ENCODE results near the gene STEAP3.
"Not testable (repeated sequence)": the region's sequence is repeated elsewhere in the genome, so short reads cannot be mapped to it uniquely, and the experiment has no call there.

STEAP3 gene

GRCh38 chr2:119264781-119265692, 41.4 kb downstream of the STEAP3 start:
- H3K9me3 Mint-ChIP-seq = no peaks in the 10 kb centered on the region
- H3K36me3 Mint-ChIP-seq (ENCODE audit: low read depth) = no peaks in the 10 kb centered on the region
- H3K4me1 Mint-ChIP-seq (ENCODE audit: low read depth) = no peaks in the 10 kb centered on the region
- no peak overlapping the region for H3K27ac Mint-ChIP-seq
- no peak overlapping the region for H3K4me3 Mint-ChIP-seq
- H3K27me3 Mint-ChIP-seq (ENCODE audit: low read depth) = peaks cover 13% of the 10 kb centered on the region

GRCh38 chr2:119265693-119266066, 42.0 kb downstream of the STEAP3 start:
- H3K4me1 Mint-ChIP-seq (ENCODE audit: low read depth) = no peaks in the 10 kb centered on the region
- H3K4me3 Mint-ChIP-seq = no peak overlapping the region
- H3K27me3 Mint-ChIP-seq (ENCODE audit: low read depth) = peaks cover 13% of the 10 kb centered on the region
- H3K27ac Mint-ChIP-seq = no peak overlapping the region
- no peaks in the 10 kb centered on the region for H3K36me3 Mint-ChIP-seq (ENCODE audit: low read depth)
- H3K9me3 Mint-ChIP-seq = no peaks in the 10 kb centered on the region

GRCh38 chr2:119266091-119266589, 42.5 kb downstream of the STEAP3 start:
- H3K4me1 Mint-ChIP-seq (ENCODE audit: low read depth) = no peaks in the 10 kb centered on the region
- H3K36me3 Mint-ChIP-seq (ENCODE audit: low read depth) = no peaks in the 10 kb centered on the region
- no peak overlapping the region for H3K27ac Mint-ChIP-seq
- H3K27me3 Mint-ChIP-seq (ENCODE audit: low read depth) = peaks cover 13% of the 10 kb centered on the region
- no peaks in the 10 kb centered on the region for H3K9me3 Mint-ChIP-seq
- no peak overlapping the region for H3K4me3 Mint-ChIP-seq

- Mint-ChIP-seq H3K36me3 (ENCODE audit: low read depth) (no peaks in the 10 kb centered on the region), H3K4me1 (ENCODE audit: low read depth) (no peaks in the 10 kb centered on the region), H3K27me3 (ENCODE audit: low read depth) (peaks cover 13% of the 10 kb centered on the region), H3K4me3 (no peak overlapping the region), H3K27ac (no peak overlapping the region), H3K9me3 (no peaks in the 10 kb centered on the region)
Observed at GRCh38 chr2:119267604-119268003, 44.0 kb downstream of the STEAP3 start.

- Mint-ChIP-seq H3K4me3 (no peak overlapping the region), H3K4me1 (ENCODE audit: low read depth) (no peaks in the 10 kb centered on the region), H3K27me3 (ENCODE audit: low read depth) (peaks cover 4% of the 10 kb centered on the region), H3K27ac (no peak overlapping the region), H3K9me3 (no peaks in the 10 kb centered on the region), H3K36me3 (ENCODE audit: low read depth) (no peaks in the 10 kb centered on the region)
Observed at GRCh38 chr2:119276864-119277263, 53.2 kb downstream of the STEAP3 start.

- H3K9me3 Mint-ChIP-seq; H3K36me3 Mint-ChIP-seq (ENCODE audit: low read depth); H3K27ac Mint-ChIP-seq: not testable (repeated sequence)
Observed at GRCh38 chr2:119278385-119278784, 54.8 kb downstream of the STEAP3 start.

GRCh38 chr2:119278946-119279345, 55.3 kb downstream of the STEAP3 start:
- Mint-ChIP-seq H3K27me3 (ENCODE audit: low read depth) (peaks cover 4% of the 10 kb centered on the region), H3K4me1 (ENCODE audit: low read depth) (no peaks in the 10 kb centered on the region), H3K4me3 (no peak overlapping the region), H3K36me3 (ENCODE audit: low read depth) (no peaks in the 10 kb centered on the region), H3K27ac (no peak overlapping the region), H3K9me3 (no peaks in the 10 kb centered on the region)

More at GRCh38 chr2:119278385-119278784, 54.8 kb downstream of the STEAP3 start:
- H3K4me3 Mint-ChIP-seq; H3K27me3 Mint-ChIP-seq (ENCODE audit: low read depth); H3K4me1 Mint-ChIP-seq (ENCODE audit: low read depth): not testable (repeated sequence)

- no peaks in the 10 kb centered on the region for H3K4me1 Mint-ChIP-seq (ENCODE audit: low read depth)
- no peaks in the 10 kb centered on the region for H3K9me3 Mint-ChIP-seq
- H3K4me3 Mint-ChIP-seq = no peak overlapping the region
- H3K27ac Mint-ChIP-seq = no peak overlapping the region
- no peaks in the 10 kb centered on the region for H3K36me3 Mint-ChIP-seq (ENCODE audit: low read depth)
- peaks cover 4% of the 10 kb centered on the region for H3K27me3 Mint-ChIP-seq (ENCODE audit: low read depth)
Observed at GRCh38 chr2:119279666-119280065, 56.0 kb downstream of the STEAP3 start.

- no peak overlapping the region for H3K27ac Mint-ChIP-seq
- peaks cover 1% of the 10 kb centered on the region for H3K27me3 Mint-ChIP-seq (ENCODE audit: low read depth)
- H3K4me1 Mint-ChIP-seq (ENCODE audit: low read depth) = no peaks in the 10 kb centered on the region
- no peaks in the 10 kb centered on the region for H3K9me3 Mint-ChIP-seq
- no peak overlapping the region for H3K4me3 Mint-ChIP-seq
- H3K36me3 Mint-ChIP-seq (ENCODE audit: low read depth) = no peaks in the 10 kb centered on the region
Observed at GRCh38 chr2:119280680-119281079, 57.0 kb downstream of the STEAP3 start.

GRCh38 chr2:119282146-119282995, 58.7 kb downstream of the STEAP3 start:
- Mint-ChIP-seq H3K4me1 (ENCODE audit: low read depth) (no peaks in the 10 kb centered on the region), H3K4me3 (no peak overlapping the region), H3K27me3 (ENCODE audit: low read depth) (no peaks in the 10 kb centered on the region), H3K36me3 (ENCODE audit: low read depth) (no peaks in the 10 kb centered on the region), H3K27ac (no peak overlapping the region), H3K9me3 (no peaks in the 10 kb centered on the region)

- no peaks in the 10 kb centered on the region for H3K36me3 Mint-ChIP-seq (ENCODE audit: low read depth)
- H3K27ac Mint-ChIP-seq = no peak overlapping the region
- no peaks in the 10 kb centered on the region for H3K4me1 Mint-ChIP-seq (ENCODE audit: low read depth)
- no peak overlapping the region for H3K4me3 Mint-ChIP-seq
- no peaks in the 10 kb centered on the region for H3K27me3 Mint-ChIP-seq (ENCODE audit: low read depth)
- H3K9me3 Mint-ChIP-seq = no peaks in the 10 kb centered on the region
Observed at GRCh38 chr2:119282996-119283511, 59.4 kb downstream of the STEAP3 start.

GRCh38 chr2:119283873-119284331, 60.3 kb downstream of the STEAP3 start:
- no peaks in the 10 kb centered on the region for H3K4me1 Mint-ChIP-seq (ENCODE audit: low read depth)
- no peaks in the 10 kb centered on the region for H3K36me3 Mint-ChIP-seq (ENCODE audit: low read depth)
- H3K4me3 Mint-ChIP-seq = no peak overlapping the region
- no peaks in the 10 kb centered on the region for H3K27me3 Mint-ChIP-seq (ENCODE audit: low read depth)
- H3K9me3 Mint-ChIP-seq = no peaks in the 10 kb centered on the region
- no peak overlapping the region for H3K27ac Mint-ChIP-seq

- H3K36me3 Mint-ChIP-seq (ENCODE audit: low read depth) = no peaks in the 10 kb centered on the region
- H3K4me1 Mint-ChIP-seq (ENCODE audit: low read depth) = no peaks in the 10 kb centered on the region
- H3K9me3 Mint-ChIP-seq = no peaks in the 10 kb centered on the region
- H3K4me3 Mint-ChIP-seq = no peak overlapping the region
- H3K27me3 Mint-ChIP-seq (ENCODE audit: low read depth) = no peaks in the 10 kb centered on the region
- H3K27ac Mint-ChIP-seq = no peak overlapping the region
Observed at GRCh38 chr2:119286661-119287060, 63.0 kb downstream of the STEAP3 start.

- Mint-ChIP-seq H3K27ac (no peak overlapping the region), H3K27me3 (ENCODE audit: low read depth) (no peaks in the 10 kb centered on the region), H3K9me3 (no peaks in the 10 kb centered on the region), H3K36me3 (ENCODE audit: low read depth) (no peaks in the 10 kb centered on the region), H3K4me1 (ENCODE audit: low read depth) (no peaks in the 10 kb centered on the region), H3K4me3 (no peak overlapping the region)
Observed at GRCh38 chr2:119288576-119288975, 64.9 kb downstream of the STEAP3 start.
